HepG2 (cell line): ENCODE measurements around the gene EXOC3. TPM values are rescaled to one million over a fixed set of nuclear protein-coding genes. Genes with fewer than 3 reads are reported as not detected.

Experiments
- ATAC-seq: fragments of 200-7000 bp; cut with Tn5 transposase; 3 replicates; pipeline ENCODE4 v1.9.1; 2020; ENCODE audit warnings: mild to moderate bottlenecking, moderate library complexity
- BruUV-seq: library from RNA; stranded (reverse); fragments of 400-500 nt; replicated peaks from 2 replicates; lab custom pipeline; 2021; lab: Mats Ljungman, UMichigan
- CTCF ChIA-PET: fragments of 300-600 bp; formaldehyde crosslinking; extraction: SDS; loops from one replicate; lab custom pipeline; 2021; ENCODE audit warnings: low total read pairs, inconsistent platforms, low intra/inter-chr PET ratio; lab: Yijun Ruan, JAX
- POLR2A ChIA-PET: fragments of 350-600 bp; sonication (Branson Sonifier 250); formaldehyde crosslinking; loops from one replicate; lab custom pipeline; 2020; ENCODE audit warnings: antibody characterized with exemption, inconsistent platforms; lab: Yijun Ruan, JAX
- DNase-seq: peaks from one replicate; pipeline ENCODE4 v3.0.0-alpha.2; 2015; ENCODE audit warnings: low spot score
- FAIRE-seq: peaks from 3 replicates; lab custom pipeline; 2011; peaks lifted over from hg19 to GRCh38; lab: Jason Lieb, UNC
- H2AFZ ChIP-seq: one replicate; pipeline ENCODE4 v1.6.1; 2011; ENCODE audit warnings: low read length, inconsistent platforms
- H3K27ac ChIP-seq: fragments of 300-600 bp; 3 replicates; pipeline ENCODE4 v1.8.0; 2011; ENCODE audit warnings: mixed run types, mild to moderate bottlenecking, mixed read lengths, low read length, inconsistent platforms; ENCODE audit not compliant: insufficient read depth; ENCODE audit errors: extremely low read length
- H3K27me3 ChIP-seq, 2 experiments: fragments of 200-600 bp in 1 of 2; 2 replicates in 1 of 2; 3 replicates in 1 of 2; pipeline versions ENCODE4 v1.6.0 to v1.8.0; 2011; ENCODE audit warnings: low read length in 2 of 2, mild to moderate bottlenecking in 2 of 2, moderate library complexity in 2 of 2, inconsistent platforms in 1 of 2; ENCODE audit not compliant: insufficient read depth in 2 of 2, control insufficient read depth in 1 of 2
- H3K36me3 ChIP-seq, 2 experiments: fragments of 200-600 bp in 1 of 2; replicated peaks in 1 of 2; 2 replicates in 1 of 2; 3 replicates in 1 of 2; pipeline versions ENCODE4 v1.5.1 to v1.8.0; 2011; ENCODE audit warnings: low read length in 2 of 2, inconsistent platforms in 1 of 2; ENCODE audit not compliant: insufficient read depth in 2 of 2, control insufficient read depth in 1 of 2
- H3K4me1 ChIP-seq: 2 replicates; pipeline ENCODE4 v1.5.1; 2012; ENCODE audit warnings: low read length, inconsistent platforms; ENCODE audit not compliant: insufficient read depth
- H3K4me2 ChIP-seq: 2 replicates; pipeline ENCODE4 v1.6.0; 2011; ENCODE audit warnings: low read depth, low read length, inconsistent platforms
- H3K4me3 ChIP-seq, 3 experiments: fragments of 200-600 bp in 1 of 3; sonication (generic), shearing (Covaris generic) in 1 of 3; replicated peaks in 1 of 3; 2 replicates each; pipeline ENCODE4 v1.5.1; 2011 to 2016; ENCODE audit warnings: low read length in 3 of 3, inconsistent platforms in 2 of 3, low read depth in 2 of 3, mild to moderate bottlenecking in 2 of 3, control low read depth in 1 of 3, mixed read lengths in 1 of 3; ENCODE audit not compliant: insufficient read depth in 1 of 3
- H3K79me2 ChIP-seq: one replicate; pipeline ENCODE4 v1.6.1; 2011; ENCODE audit warnings: low read length, inconsistent platforms; ENCODE audit not compliant: insufficient read depth
- H3K9ac ChIP-seq: 2 replicates; pipeline ENCODE4 v1.6.0; 2011; ENCODE audit warnings: mild to moderate bottlenecking, low read depth, low read length, inconsistent platforms; ENCODE audit not compliant: insufficient read depth
- H3K9me3 ChIP-seq: 2 replicates; pipeline ENCODE4 v1.5.1; 2012; ENCODE audit warnings: mild to moderate bottlenecking, low read length
- H4K20me1 ChIP-seq: 2 replicates; pipeline ENCODE4 v1.6.0; 2011; ENCODE audit warnings: inconsistent platforms, mild to moderate bottlenecking, low read length, moderate library complexity; ENCODE audit not compliant: insufficient read depth
- HCFC1 ChIP-seq: fragments of 150-350 bp; IDR thresholded peaks from 2 replicates; pipeline ENCODE4 v1.6.1; 2014; ENCODE audit warnings: low read depth, low read length
- TBX2 ChIP-seq: sonication (generic); formaldehyde crosslinking; IDR thresholded peaks from 2 replicates; pipeline ENCODE4 v1.5.0; 2020; ENCODE audit warnings: missing genetic modification reagents, mild to moderate bottlenecking, borderline replicate concordance
- ZNF333 ChIP-seq: sonication (generic); formaldehyde crosslinking; IDR thresholded peaks from 2 replicates; pipeline ENCODE4 v1.4.0; 2020; ENCODE audit warnings: mild to moderate bottlenecking, missing genetic modification reagents, borderline replicate concordance
- ZNF609 ChIP-seq: sonication (generic); formaldehyde crosslinking; IDR thresholded peaks from 2 replicates; pipeline ENCODE4 v1.4.0; 2020; ENCODE audit warnings: mild to moderate bottlenecking, missing genetic modification reagents, borderline replicate concordance
- ZNF782 ChIP-seq: sonication (generic); formaldehyde crosslinking; IDR thresholded peaks from 2 replicates; pipeline ENCODE4 v1.4.0; 2020; ENCODE audit warnings: missing genetic modification reagents, mild to moderate bottlenecking, borderline replicate concordance
- ZNF891 ChIP-seq: sonication (generic); formaldehyde crosslinking; IDR thresholded peaks from 2 replicates; pipeline ENCODE4 v1.5.0; 2020; ENCODE audit warnings: mild to moderate bottlenecking, missing genetic modification reagents
- WGBS: methylation state at CpG from one replicate; pipeline ENCODE4 v1.1.6; 2017; ENCODE audit warnings: low lambda C conversion rate; 5-methylcytosine and 5-hydroxymethylcytosine counted together
- in situ Hi-C: cut with HindIII; loops from 2 replicates; pipeline ENCODE4 v1.10.0; 2017; ENCODE audit warnings: low pct_unique_long_range_greater_than_20kb; ENCODE audit not compliant: extremely low pct_ligation_motif_present
- intact Hi-C: fragments of 100-400 bp; cut with micrococcal nuclease; formaldehyde crosslinking; loops from one replicate; pipeline ENCODE4 v1.10.0; 2022; ENCODE audit not compliant: unreplicated experiment
- polyA plus RNA-seq, 8 experiments: library from polyadenylated mRNA; depleted of rRNA in 3 of 8; stranded (reverse) in 7 of 8; unstranded in 1 of 8; fragments of >200 nt; fragmentation: Illumina TruSeq in 4 of 8; extraction: Trizol in 4 of 8; gene quantifications; 2 replicates each; pipeline versions ENCODE4 v1.2.1 to v1.2.3, GENCODE V29; 2011 to 2016; ENCODE audit warnings: low read depth in 4 of 8, missing spikeins in 1 of 8, mixed read lengths in 1 of 8; ENCODE audit not compliant: insufficient read depth in 1 of 8
- total RNA-seq, 5 experiments: library from RNA; depleted of rRNA; stranded (reverse); fragments of >200 nt; fragmentation: Illumina TruSeq; extraction: Trizol; gene quantifications; 2 replicates each; pipeline ENCODE4 v1.2.3, GENCODE V29; 2016; ENCODE audit warnings: low read depth in 1 of 5

Gene EXOC3
- total and polyA plus RNA-seq, 2 of the 13 experiments (the other 11 are each of a cell fraction or from before 2014, with no cell fraction given): 9.2 to 20.5 TPM

GRCh38 chr5:463301-463700 is 20.3 kb downstream of the EXOC3 start (continued):
- no peak for TF ChIP-seq ZNF891 (CRISPR knock-in tag)
- TF ChIP-seq ZNF609: no peak
- no peak for TF ChIP-seq ZNF333
- TF ChIP-seq, all 625 proteins: peak for 0

- no peak overlapping the region for H3K4me2 ChIP-seq
- CTCF ChIA-PET: no interaction called here
- POLR2A ChIA-PET: no interaction called here
Observed at GRCh38 chr5:463952-464351, 21.0 kb downstream of the EXOC3 start.

More at GRCh38 chr5:463952-464351, 21.0 kb downstream of the EXOC3 start:
- TF ChIP-seq ZNF782 (no peak), TBX2 (no peak), HCFC1 (no peak)
- no peaks in the 10 kb centered on the region for H4K20me1 ChIP-seq
- FAIRE-seq: no peak
- H3K9me3 ChIP-seq: no peaks in the 10 kb centered on the region
- no peak overlapping the region for H3K4me3 ChIP-seq
- in situ Hi-C loops: no loop called here
- no peaks in the 10 kb centered on the region for H3K27me3 ChIP-seq
- no peak for DNase-seq
- no peak overlapping the region for H3K27ac ChIP-seq
- no peak for ATAC-seq
- no TSS peak for BruUV-seq
- H3K4me1 ChIP-seq: no peaks in the 10 kb centered on the region
- intact Hi-C loops: no loop called here
- 98% methylated on average over 18 of the region's 18 CpGs for WGBS
- no peak overlapping the region for H2AFZ ChIP-seq
- no peaks in the 10 kb centered on the region for H3K79me2 ChIP-seq
- peaks cover 10 to 27% of the 10 kb centered on the region in 2 experiments; a peak in 3 of 5 replicates for H3K36me3 ChIP-seq
- no peak overlapping the region for H3K9ac ChIP-seq
